NCI-H1105 treated with DMSO at 0.1 percent for 48 hours (cell line): ENCODE results near the gene STAC2.
A peak's percentile ranks its signal among the peaks of the same experiment; 100 is the strongest.
"Not testable (repeated sequence)": the region's sequence is repeated elsewhere in the genome, so short reads cannot be mapped to it uniquely, and the experiment has no call there.

Experiments
- DNase-seq: peaks from one replicate; lab custom pipeline; 2025; lab: John Stamatoyannopoulos, UW

The STAC2 gene, protein sequence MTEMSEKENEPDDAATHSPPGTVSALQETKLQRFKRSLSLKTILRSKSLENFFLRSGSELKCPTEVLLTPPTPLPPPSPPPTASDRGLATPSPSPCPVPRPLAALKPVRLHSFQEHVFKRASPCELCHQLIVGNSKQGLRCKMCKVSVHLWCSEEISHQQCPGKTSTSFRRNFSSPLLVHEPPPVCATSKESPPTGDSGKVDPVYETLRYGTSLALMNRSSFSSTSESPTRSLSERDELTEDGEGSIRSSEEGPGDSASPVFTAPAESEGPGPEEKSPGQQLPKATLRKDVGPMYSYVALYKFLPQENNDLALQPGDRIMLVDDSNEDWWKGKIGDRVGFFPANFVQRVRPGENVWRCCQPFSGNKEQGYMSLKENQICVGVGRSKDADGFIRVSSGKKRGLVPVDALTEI

DNA sequence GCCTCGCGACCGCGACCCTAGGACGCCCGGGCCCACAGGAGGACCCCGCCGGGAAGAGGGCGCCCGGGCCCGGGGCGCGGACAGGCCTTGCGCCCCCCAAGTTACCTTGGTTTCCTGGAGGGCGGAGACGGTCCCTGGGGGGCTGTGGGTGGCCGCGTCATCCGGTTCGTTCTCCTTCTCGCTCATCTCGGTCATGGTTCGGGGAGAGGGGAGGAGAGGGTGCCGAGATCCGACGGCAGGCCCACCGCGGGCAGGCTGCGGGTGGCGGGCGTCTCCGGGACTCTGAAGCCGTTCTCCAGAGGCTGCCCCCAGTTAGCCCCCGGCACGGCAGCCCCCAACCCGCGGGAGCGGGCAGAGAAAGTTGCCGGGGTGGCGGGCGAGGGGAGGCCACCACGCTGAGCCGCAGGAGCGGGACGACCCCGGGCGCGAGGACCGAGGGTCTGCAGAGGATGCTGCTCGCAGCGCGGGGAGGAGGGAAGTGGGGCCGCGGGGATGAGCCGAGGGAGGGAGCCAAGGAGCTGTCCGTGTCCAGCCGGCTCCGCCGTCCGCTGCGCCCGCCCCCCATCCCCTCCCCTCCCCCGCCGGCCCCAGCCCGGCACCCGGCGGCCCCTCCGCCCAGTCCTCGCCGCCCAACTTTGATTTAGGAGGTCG lies at the start of gene STAC2:
Gene STAC2 (minus strand): TSS at position 638 of the 651 bp plus-strand sequence. CDS start 443 bp downstream, at position 195.
- peak; percentile 11 for DNase-seq

DNA sequence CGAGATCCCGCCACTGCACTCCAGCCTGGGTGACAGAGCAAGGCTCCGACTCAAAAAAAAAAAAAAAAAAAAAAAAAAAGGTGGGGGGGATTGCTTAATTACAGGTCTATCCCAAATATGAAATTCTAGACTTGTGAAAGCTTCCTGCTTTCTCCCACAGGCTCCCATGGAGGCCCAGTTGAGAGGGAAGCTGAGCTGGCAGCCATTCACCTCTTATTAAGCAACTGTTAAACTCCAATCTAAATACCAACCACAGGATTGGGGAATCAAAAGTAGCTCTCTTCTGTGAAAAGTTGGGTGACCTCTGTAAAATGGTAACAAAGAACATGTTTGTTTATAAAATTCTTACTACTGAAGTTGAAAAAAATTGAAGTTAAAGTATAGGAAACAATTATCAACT lies 45.8 kb upstream of the STAC2 start:
- no peak for DNase-seq

DNA sequence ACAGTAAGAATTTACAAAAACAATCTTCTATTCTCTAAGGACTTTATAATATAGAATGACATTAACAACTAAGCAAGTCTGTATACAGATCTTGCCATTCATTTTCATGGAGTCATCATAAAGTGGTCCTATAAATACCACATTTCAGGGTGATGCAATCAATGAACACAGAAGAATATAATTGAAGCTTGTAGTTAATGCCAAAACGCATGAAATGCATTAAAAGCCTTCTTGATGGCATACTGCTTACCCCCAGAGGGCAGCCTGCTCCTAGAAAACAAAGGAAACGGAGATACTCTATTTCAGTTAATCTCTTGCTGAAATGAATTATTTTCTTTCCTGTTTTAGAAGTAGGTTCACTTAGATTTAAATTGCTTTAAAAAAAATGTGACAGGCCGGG lies 45.2 kb upstream of the STAC2 start:
- DNase-seq: no peak

DNA sequence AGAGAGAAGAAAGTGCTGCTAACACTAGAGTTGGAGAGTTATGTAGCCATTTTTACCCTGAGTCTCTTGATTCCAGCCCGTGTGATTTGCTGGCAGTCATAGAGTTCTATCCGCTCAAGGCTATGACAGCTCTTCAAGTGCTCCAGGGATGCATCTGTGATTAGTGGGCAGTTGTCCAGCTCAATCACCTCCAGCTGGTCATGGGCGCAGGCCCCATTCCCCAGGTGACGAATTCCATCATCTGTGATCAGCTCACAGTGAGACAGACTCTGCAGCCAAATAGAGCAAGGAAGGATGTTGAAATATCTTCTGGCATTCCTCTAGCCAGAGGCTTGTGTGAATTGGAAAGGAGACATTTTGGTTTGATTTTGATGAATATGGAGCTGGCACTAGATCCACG lies 38.4 kb upstream of the STAC2 start:
- DNase-seq: no peak

DNA sequence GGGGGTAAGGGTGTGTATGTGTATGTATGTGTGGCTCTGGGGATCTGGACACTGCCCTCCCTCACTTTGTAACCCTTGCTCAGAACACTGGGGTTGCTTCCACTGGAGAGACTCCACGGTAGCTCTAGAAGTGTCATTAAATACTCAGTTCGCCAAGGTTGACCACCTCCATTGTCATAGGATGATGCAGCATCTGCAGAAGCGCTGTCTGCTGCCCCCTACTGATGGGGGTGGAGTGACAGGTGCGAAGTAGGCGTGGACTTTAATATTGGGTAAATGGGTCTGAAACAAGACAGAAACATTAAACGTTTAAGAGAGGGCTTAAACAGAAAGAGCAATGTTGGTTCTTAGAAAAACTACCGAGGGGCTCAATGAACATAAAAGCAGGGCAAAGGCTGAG lies 35.5 kb upstream of the STAC2 start:
- DNase-seq: no peak

DNA sequence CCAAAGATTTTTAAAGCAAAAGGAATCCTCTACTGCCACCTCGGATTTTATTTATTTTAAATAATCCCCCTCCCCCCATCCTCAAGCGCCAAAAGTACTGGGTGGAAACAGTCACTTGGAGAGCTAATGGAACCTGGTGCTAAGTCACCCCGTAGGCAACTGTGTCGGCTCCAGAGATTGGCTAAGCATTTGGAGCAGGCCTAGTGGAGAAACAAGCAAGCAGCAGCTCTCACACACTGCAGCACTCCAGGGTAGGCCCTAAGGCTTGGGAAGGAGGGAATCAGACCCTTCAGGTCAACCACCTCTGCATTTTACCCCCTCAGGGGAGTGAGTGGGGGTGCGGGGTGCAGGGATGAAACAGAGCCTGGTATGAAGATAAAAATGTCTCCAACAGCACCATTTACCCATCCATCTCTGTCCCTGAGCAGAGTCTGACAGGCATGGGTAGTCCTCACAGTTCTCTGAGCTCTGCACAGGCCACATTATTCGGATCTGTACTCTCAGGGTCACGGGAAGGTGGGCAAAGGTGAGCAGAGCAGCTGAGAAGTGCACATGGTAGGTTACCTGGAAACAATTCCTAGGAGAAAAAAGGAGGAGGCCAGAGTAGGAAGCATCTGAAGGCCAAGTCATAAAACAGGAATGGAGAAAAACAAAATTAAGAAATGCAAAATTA lies 27.2 kb upstream of the STAC2 start:
- DNase-seq: no peak

DNA sequence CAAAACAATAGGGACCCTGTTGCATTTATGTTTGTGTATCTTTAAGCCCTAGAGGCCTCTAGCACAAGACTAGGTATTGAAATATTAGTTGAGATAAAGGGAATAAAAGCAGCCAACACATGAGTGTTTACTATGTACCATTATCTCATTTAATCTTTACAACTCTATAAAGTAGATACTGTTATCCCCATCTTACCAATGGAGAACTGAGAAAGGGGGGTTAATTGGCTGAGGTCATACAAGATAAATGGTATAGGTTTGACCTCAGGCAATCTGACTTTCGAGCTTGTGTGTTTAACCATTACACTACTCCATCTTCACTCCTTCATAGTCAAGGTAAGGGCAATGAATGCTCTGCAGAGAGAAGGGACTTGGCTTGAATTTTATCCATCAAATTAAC lies 26.3 kb upstream of the STAC2 start:
- DNase-seq: no peak

DNA sequence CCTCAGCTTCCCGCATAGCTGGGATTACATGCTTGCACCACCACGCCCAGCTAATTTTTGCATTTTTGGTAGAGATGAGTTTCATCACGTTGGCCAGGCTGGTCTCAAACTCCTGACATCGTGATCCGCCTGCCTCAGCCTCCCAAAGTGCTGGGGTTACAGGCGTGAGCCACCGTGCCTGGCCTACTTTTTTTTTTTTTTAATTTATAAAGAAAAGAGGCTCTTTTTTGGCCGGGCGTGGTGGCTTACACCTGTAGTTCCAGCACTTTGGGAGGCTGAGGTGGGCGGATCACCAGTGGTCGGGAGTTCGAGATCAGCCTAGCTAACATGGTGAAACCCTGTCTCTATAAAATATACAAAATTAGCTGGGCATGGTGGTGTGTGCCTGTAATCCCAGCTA lies 24.3 kb upstream of the STAC2 start:
- DNase-seq: not testable (repeated sequence)

DNA sequence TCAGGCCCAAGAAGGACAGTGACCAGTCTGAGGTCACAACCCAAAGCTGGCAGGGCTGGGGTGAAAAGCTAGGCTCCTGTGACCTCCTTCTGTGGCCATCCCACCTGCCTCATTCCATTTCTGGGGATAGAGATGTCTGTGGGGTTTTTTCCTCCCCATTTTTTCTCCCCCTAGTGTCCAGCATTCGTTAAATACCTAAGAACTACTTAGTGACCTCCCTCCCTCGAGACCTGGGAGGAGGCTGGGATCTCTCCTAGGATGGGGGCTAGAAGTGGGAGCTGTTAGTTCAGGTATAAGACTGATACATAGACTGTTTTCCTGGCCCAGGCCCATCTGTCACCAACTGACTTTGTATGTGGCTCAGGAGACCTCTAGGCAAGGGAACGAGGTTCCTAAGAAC lies 20.5 kb upstream of the STAC2 start:
- DNase-seq: no peak

DNA sequence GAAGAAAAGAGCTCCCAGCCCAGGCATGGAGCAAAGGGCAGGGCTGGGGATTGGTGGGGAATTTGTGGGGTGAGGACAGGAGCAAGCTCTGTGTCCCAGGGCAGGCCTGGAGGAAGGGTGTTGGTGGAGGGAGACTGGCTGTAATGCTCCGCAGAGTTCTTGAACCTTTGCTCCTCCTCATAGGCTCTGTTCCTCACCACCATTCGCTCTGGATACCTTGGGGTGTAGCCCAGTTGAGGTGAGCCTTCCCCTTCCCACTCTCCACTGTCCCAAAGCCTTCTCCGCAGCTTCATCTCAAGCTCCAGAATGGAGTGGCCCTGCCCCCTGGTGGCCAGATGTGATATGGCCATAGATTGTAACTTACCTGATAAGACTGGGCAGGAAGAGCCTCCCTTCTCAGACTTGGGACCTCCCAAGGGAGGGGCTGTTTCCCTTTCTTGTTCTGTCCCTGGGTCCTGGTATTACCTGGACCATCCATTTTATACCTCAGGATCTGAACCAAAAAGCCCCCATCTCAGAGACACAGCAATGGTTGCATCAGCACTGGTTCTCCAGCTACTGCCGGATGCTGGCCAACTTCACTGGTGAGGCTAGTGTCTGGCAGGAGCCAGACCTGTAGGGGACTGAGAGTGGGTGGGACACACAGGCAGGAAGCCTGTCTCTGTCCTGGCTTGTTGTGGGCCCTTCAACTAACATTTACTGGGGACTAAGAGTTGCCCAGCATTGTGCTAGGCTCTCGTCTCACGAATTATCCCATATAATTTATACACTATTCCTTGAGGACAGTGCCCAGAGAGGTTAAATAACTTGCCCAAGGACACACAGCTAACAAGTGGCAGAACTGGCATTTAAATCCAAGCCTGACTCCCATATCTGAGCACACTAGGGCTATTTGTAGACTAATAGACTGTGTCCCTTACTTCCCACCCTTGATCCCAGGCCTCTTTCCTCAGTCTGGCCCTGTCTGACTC lies 19.1 kb upstream of the STAC2 start:
- DNase-seq: peak; percentile 57

DNA sequence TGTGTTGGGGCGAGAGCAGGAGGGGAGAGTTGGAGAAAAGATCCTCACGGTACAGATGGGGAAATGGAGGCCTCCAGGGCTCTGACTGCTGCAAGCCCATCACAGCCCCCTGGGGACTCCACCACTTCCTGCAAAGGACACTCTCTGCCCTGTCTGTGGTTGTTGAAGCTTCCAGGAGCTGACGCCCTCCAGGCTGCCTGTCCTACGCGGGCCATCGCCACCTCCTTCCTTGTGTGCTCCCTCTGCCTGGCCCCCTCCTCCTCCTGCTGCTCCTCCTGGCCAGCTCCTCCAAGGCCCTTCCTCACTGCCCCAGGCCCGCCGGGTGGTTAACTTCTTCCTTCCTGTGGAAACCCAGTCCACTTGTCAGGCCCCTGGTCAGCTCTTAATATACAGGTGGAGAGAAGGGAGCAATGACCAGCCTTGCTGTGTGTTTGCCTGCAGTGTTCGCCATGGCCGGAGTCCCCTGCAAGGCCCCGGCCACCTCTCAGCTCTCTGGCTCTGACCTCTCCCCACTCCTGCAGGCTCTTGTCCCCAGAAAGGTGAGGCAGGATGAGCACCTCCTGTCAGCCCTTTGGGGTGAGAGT lies 18.4 kb upstream of the STAC2 start:
- no peak for DNase-seq

DNA sequence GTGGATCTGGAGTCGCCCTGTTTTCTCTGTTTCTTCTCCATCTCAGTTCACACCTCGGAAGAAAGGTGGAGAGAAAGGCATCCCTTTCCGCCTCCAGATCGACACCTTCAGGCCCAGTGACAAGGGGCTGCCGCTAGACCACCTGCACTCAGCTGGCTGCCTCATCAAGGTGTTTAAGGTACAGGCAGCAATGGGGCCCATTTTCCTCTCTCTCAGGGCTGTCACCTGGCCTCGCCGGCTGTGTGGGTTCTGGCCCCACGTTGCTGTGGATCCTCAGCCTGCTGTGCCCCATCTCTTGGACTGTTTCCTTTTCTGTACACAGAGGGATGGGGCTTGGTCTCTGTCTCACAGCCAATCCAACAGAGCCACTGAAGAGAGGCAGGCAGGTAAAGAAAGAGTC lies 17.4 kb upstream of the STAC2 start:
- no peak for DNase-seq

DNA sequence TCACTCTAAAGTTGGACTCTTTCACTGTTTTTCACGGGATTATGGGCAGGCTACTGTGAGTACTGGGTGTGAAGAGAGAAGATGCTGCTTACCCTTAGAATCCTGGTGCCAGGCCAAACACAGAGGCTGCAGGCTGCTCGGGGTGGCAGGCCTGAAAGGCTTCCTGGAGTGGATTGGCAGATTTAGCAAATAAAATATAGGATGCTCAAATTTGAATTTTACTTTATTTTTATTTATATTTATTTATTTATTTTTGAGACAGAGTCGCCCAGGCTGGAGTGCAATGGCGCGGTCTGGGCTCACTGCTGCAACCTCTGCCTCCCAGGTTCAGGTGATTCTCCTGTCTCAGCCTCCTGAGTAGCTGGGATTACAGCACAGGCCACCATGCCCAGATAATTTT lies 14.9 kb upstream of the STAC2 start:
- DNase-seq: no peak

DNA sequence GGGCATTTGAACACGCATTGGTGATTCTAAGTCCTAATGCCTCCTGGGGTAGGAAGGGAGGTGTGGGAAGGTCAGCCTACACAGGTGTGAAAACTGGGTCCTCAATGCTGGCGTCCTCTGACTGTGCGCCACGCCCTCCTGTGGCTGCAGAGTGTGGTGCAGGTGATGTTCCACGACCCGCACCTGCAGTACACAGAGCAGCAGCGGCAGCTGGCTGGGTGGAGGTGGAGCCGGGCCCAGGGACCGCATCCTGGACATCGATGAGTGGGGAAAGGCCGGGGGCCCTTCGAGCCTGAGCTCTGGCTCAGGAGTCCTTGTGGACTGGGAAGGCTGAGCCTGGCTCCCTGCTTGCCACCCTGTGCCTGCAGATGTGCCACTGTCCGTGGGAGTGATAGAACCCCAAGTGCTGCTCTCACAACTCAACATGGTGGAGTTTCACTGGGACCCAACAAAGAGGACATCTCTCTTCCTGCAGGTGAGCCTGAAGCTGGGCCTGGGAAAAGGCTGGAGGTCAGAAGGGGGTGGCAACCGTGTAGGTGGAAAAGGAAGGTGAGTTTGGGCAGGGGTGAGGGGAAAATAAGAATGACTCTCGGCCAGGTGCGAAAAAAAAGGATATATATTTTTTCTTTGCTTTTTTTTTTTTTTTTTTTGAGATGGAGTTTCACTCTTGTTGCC lies 14.0 kb upstream of the STAC2 start:
- DNase-seq: no peak

DNA sequence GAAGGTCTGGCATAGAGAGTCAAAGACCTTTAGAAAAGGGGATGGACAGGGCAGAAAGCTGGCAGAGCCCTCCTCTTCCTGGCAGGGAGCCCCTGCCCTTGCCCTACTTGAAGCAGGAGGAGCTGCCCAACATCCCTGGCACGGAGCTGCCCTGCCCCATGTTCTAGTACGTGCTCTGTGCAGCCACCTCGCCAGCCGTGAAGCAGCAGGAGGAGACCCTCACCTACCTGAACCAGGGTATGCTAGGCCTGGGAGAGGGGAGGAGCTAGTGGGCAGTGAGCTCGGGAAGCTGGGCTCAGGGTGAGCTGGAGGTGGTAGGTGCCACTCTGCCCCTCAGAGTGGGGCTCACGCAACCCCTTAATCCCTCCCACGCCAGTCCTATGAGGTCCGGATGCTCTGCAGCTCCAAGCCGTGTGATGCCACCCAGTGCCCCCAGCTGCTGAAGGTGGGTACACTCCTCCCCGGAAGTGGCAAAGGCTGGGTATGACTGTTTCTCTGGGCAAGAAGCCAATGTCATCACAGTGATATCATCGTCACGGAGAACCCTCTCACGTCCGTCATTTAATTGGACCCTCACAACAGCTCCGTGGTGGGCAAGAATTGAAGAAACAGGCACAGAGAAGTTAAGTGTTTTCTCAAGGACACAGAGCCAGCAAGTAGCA lies 12.7 kb upstream of the STAC2 start:
- peak; percentile 67 for DNase-seq

DNA sequence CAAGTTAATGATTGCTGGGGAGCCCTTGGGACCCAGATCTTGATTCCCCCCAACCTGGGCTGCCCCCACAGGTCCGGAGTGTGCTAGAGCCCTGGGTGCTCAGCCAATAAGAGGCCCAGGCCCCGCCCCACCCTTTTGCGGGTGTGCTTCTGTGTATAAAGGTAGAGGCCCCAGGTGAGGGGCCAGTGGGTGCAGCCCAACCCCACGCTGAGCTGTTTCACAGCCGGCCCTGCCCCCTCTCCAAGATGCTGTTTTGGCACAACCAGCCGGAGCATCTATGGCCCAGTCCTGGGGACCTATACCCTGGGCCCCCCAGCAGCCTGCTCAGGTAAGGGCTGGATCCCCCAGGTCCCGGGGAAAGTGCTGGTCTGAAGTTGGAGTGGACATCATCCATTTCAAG lies 11.8 kb upstream of the STAC2 start:
- DNase-seq: no peak

DNA sequence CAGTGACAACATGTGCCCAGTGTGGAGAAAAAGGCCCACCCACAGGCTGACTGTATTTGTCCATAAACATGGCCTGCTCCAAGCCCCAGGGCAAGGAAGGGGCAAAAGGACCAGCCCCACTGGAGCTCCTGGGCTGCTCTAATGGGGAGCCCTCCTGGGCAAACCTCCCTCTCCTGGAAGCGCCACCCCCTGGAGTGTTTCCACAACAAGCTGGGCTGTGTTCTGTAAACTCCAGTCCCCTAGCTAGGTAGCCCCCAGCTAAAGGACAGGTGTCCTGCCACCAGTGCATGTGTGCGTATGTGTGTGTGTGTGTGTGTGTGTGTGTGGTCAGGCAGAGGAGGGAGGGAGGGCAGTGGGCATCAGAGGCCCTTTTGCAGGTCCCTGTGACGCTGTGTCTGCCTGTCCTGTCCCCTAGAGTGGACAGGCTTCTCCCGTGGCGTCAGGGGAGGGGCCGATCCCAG lies 11.3 kb upstream of the STAC2 start:
- DNase-seq: peak; percentile 47

DNA sequence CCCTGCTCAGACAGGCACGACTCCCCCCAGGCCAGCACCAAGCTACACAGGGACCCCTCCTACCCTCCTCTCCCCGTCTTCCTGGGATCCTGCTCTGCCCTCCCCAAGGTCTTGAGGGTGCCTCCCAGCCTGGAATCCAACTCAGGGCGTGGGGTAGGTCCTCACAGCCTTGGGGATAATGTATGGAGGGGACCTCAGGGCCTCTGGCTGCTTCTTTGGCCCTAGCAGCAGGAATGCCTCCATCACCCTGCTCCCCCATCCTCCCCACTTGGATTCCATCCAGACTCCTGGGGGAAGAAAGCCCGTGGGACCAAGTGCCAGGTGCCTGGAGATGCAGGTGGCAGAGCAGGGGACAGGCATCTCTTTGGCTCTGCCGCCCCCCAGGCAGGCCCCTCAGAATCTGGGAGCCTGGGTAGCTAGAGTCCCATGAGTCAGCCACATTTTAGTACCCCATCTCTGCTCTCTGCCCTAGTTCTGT lies 10.7 kb upstream of the STAC2 start:
- DNase-seq: peak; percentile 63

DNA sequence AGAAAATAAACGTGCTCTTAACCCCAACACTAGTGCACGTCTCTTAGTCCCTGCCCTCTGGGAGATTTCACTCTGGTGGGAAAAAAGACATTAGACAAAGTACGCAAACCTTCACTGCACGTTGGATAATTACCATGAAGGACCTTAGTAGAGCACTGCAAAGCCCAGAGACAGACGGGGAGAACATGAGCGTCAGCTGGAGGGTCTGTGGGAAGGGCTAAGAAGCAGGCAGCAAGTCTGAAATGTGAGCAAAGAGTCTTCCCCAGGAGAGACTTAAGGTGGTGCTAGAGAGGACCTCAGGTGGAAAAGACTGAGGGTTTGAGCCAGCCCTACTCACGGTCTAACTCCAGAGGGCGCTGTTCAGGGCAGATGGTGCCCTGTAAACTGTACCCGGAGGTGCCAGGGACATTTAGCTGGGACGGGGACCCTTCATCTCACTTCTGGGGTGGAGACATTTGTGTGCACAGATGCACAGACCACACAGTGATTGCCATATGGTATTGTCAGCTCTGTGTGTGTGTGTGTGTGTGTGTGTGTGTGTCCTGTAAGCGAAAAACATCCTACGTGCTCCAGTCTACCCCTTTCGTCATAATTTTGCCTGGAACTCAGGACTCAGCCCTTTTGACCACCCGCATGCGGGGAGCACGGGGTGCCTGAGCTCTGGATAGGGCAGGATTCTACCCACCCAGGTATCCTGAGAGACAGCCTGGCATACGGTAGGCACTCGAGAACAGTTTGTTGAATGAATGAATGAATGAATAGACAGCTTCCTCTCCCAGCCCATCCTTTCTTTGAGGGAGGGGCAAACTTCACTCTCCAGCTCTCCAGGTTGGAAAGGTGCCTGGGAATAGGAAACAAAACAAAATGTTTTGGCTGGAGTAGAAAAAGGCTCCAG lies 10.1 kb upstream of the STAC2 start:
- peak; percentile 52 for DNase-seq
